ENCODE data around the gene PSMB3.

GRCh38 chr17:38798614-38799500 is 46.3 kb downstream of the PSMB3 start:
- TF ChIP-seq, protein P1, sequence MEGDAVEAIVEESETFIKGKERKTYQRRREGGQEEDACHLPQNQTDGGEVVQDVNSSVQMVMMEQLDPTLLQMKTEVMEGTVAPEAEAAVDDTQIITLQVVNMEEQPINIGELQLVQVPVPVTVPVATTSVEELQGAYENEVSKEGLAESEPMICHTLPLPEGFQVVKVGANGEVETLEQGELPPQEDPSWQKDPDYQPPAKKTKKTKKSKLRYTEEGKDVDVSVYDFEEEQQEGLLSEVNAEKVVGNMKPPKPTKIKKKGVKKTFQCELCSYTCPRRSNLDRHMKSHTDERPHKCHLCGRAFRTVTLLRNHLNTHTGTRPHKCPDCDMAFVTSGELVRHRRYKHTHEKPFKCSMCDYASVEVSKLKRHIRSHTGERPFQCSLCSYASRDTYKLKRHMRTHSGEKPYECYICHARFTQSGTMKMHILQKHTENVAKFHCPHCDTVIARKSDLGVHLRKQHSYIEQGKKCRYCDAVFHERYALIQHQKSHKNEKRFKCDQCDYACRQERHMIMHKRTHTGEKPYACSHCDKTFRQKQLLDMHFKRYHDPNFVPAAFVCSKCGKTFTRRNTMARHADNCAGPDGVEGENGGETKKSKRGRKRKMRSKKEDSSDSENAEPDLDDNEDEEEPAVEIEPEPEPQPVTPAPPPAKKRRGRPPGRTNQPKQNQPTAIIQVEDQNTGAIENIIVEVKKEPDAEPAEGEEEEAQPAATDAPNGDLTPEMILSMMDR (IDR thresholded peaks at IDR 0.05; ENCODE audit: low read length), result no peak
- no peak for TF ChIP-seq EZH2phosphoT487 (IDR thresholded peaks at IDR 0.05; ENCODE audit: low read length)
